ENCODE results near the gene NFS1. TPM values are rescaled to one million over a fixed set of nuclear protein-coding genes. Genes with fewer than 3 reads are reported as not detected.
"Not testable (repeated sequence)": the region's sequence is repeated elsewhere in the genome, so short reads cannot be mapped to it uniquely, and the experiment has no call there.

NFS1 gene
- total RNA-seq, 3 donors from 2014 or later, result 31.7 to 39.7 (median 36.1) TPM

GRCh38 chr20:35716330-35716729 lies 17.2 kb upstream of the NFS1 start:
- TF ChIP-seq POLR2A (IDR thresholded peaks at IDR 0.05), result no peak
- TF ChIP-seq POLR2AphosphoS5 (IDR thresholded peaks at IDR 0.05), result no peak
- TF ChIP-seq CTCF (IDR thresholded peaks at IDR 0.05), result no peak
- H3K27ac ChIP-seq, result no peak overlapping the region
- no peak overlapping the region for H3K4me3 ChIP-seq
- intact Hi-C loops (cut with DNase I; ENCODE audit: low total_unique reads), result no loop called here
- no peaks in the 10 kb centered on the region for H3K9me3 ChIP-seq
- no peak for DNase-seq (ENCODE audit: low spot score in 2 of 2)
- peaks cover 41% of the 10 kb centered on the region for H3K36me3 ChIP-seq
- no peaks in the 10 kb centered on the region for H3K27me3 ChIP-seq
- H3K4me1 ChIP-seq, result peaks cover 0 to 2% of the 10 kb centered on the region in 2 donors

- TF ChIP-seq POLR2AphosphoS5 (IDR thresholded peaks at IDR 0.05) (no peak), POLR2A (IDR thresholded peaks at IDR 0.05) (no peak), CTCF (IDR thresholded peaks at IDR 0.05) (no peak)
- no peaks in the 10 kb centered on the region for H3K27me3 ChIP-seq
- H3K9me3 ChIP-seq, result no peaks in the 10 kb centered on the region
- intact Hi-C loops (cut with DNase I; ENCODE audit: low total_unique reads), result no loop called here
- no peak for DNase-seq (ENCODE audit: low spot score in 2 of 2)
- H3K27ac ChIP-seq, result no peak overlapping the region
- peaks cover 36% of the 10 kb centered on the region for H3K36me3 ChIP-seq
- H3K4me1 ChIP-seq, result peaks cover 0 to 3% of the 10 kb centered on the region in 2 donors
- H3K4me3 ChIP-seq, result no peak overlapping the region
These were observed 16.5 kb upstream of the NFS1 start for GRCh38 chr20:35715652-35716051.

GRCh38 chr20:35714127-35714526 lies 15.0 kb upstream of the NFS1 start:
- no peak for TF ChIP-seq CTCF (IDR thresholded peaks at IDR 0.05)
- no peak for TF ChIP-seq POLR2AphosphoS5 (IDR thresholded peaks at IDR 0.05)
- no peak for TF ChIP-seq POLR2A (IDR thresholded peaks at IDR 0.05)
- intact Hi-C loops (cut with DNase I; ENCODE audit: low total_unique reads), result no loop called here
- Histone ChIP-seq H3K4me3 (no peak overlapping the region), H3K4me1 (peaks cover 2 to 3% of the 10 kb centered on the region in 2 donors), H3K9me3 (no peaks in the 10 kb centered on the region), H3K27me3 (no peaks in the 10 kb centered on the region), H3K36me3 (peaks cover 22% of the 10 kb centered on the region), H3K27ac (no peak overlapping the region)
- DNase-seq (ENCODE audit: low spot score in 2 of 2), result no peak

- H3K4me3 ChIP-seq; H3K27ac ChIP-seq; intact Hi-C loops (cut with DNase I; ENCODE audit: low total_unique reads); DNase-seq (ENCODE audit: low spot score in 2 of 2); H3K9me3 ChIP-seq; H3K27me3 ChIP-seq; H3K4me1 ChIP-seq: not testable (repeated sequence)
- H3K36me3 ChIP-seq, result peaks cover 21% of the 10 kb centered on the region
These were observed 14.0 kb upstream of the NFS1 start for GRCh38 chr20:35713120-35713519.

- TF ChIP-seq CTCF (IDR thresholded peaks at IDR 0.05), result no peak
- no peak for TF ChIP-seq POLR2AphosphoS5 (IDR thresholded peaks at IDR 0.05)
- no peak for TF ChIP-seq POLR2A (IDR thresholded peaks at IDR 0.05)
- intact Hi-C loops (cut with DNase I; ENCODE audit: low total_unique reads), result no loop called here
- no peak overlapping the region for H3K4me3 ChIP-seq
- H3K27me3 ChIP-seq, result no peaks in the 10 kb centered on the region
- H3K27ac ChIP-seq, result peak overlapping the region in 1 of 2 donors; percentile 17
- peaks cover 3 to 5% of the 10 kb centered on the region in 2 donors for H3K4me1 ChIP-seq
- DNase-seq (ENCODE audit: low spot score in 2 of 2), result no peak
- no peaks in the 10 kb centered on the region for H3K9me3 ChIP-seq
- H3K36me3 ChIP-seq, result peaks cover 19% of the 10 kb centered on the region
These were observed 12.5 kb upstream of the NFS1 start for GRCh38 chr20:35711588-35712209.
